Trophoblast cell (in vitro differentiated cells and primary cell): Measurements from ENCODE around the gene ZC3H14.

Experiments used
- DNase-seq, 2 donors: peaks; one replicate each; pipeline ENCODE4 v3.0.0-alpha.2; 2016
- H2AFZ ChIP-seq: 2 replicates; pipeline ENCODE4 v1.6.1; 2013; ENCODE audit warnings: low read length, moderate library complexity, mild to moderate bottlenecking; ENCODE audit not compliant: insufficient read depth, poor library complexity
- H2AK5ac ChIP-seq: 2 replicates; pipeline ENCODE4 v1.6.1; 2013; ENCODE audit warnings: mild to moderate bottlenecking, low read length
- H2BK120ac ChIP-seq: 2 replicates; pipeline ENCODE4 v1.6.1; 2013; ENCODE audit warnings: low read length, mild to moderate bottlenecking, moderate library complexity; ENCODE audit not compliant: insufficient read depth, poor library complexity
- H2BK12ac ChIP-seq: 2 replicates; pipeline ENCODE4 v1.6.1; 2013; ENCODE audit warnings: mild to moderate bottlenecking, low read length, moderate library complexity
- H2BK5ac ChIP-seq: 2 replicates; pipeline ENCODE4 v1.6.1; 2013; ENCODE audit warnings: low read length, low read depth, moderate library complexity, mild to moderate bottlenecking; ENCODE audit not compliant: poor library complexity
- H3K14ac ChIP-seq: 2 replicates; pipeline ENCODE4 v1.6.1; 2013; ENCODE audit warnings: mild to moderate bottlenecking, low read length
- H3K18ac ChIP-seq: 2 replicates; pipeline ENCODE4 v1.6.1; 2013; ENCODE audit warnings: mild to moderate bottlenecking, low read length
- H3K23ac ChIP-seq: 2 replicates; pipeline ENCODE4 v1.6.1; 2013; ENCODE audit warnings: low read length
- H3K27ac ChIP-seq: 2 replicates; pipeline ENCODE4 v1.5.1; 2013; ENCODE audit warnings: low read depth, mild to moderate bottlenecking, inconsistent platforms, low read length, moderate library complexity
- H3K27me3 ChIP-seq: 2 replicates; pipeline ENCODE4 v1.6.1; 2013; ENCODE audit warnings: inconsistent platforms, mild to moderate bottlenecking, low read length, moderate library complexity; ENCODE audit not compliant: insufficient read depth
- H3K36me3 ChIP-seq, 2 experiments: 1 replicate in 1 of 2; 2 replicates in 1 of 2; pipeline ENCODE4 v1.6.1; 2013; ENCODE audit warnings: low read length in 2 of 2, mild to moderate bottlenecking in 2 of 2, moderate library complexity in 1 of 2; ENCODE audit not compliant: insufficient read depth in 2 of 2, control insufficient read depth in 1 of 2
- H3K4ac ChIP-seq: 2 replicates; pipeline ENCODE4 v1.6.1; 2013; ENCODE audit warnings: low read depth, mild to moderate bottlenecking, low read length, moderate library complexity
- H3K4me1 ChIP-seq, 2 experiments: 1 replicate in 1 of 2; 2 replicates in 1 of 2; pipeline ENCODE4 v1.6.1; 2013; ENCODE audit warnings: low read length in 2 of 2, mild to moderate bottlenecking in 2 of 2, moderate library complexity in 1 of 2; ENCODE audit not compliant: insufficient read depth in 2 of 2, control insufficient read depth in 1 of 2
- H3K4me2 ChIP-seq: 2 replicates; pipeline ENCODE4 v1.6.1; 2013; ENCODE audit warnings: inconsistent platforms, mild to moderate bottlenecking, low read length, moderate library complexity
- H3K4me3 ChIP-seq: 2 replicates; pipeline ENCODE4 v1.5.1; 2013; ENCODE audit warnings: mild to moderate bottlenecking, low read depth, low read length, inconsistent platforms
- H3K79me1 ChIP-seq: one replicate; pipeline ENCODE4 v1.6.1; 2013; ENCODE audit warnings: low read length
- H3K79me2 ChIP-seq: 2 replicates; pipeline ENCODE4 v1.6.1; 2013; ENCODE audit warnings: low read length, mild to moderate bottlenecking; ENCODE audit not compliant: control insufficient read depth, insufficient read depth, poor library complexity
- H3K9ac ChIP-seq: 2 replicates; pipeline ENCODE4 v1.6.1; 2013; ENCODE audit warnings: mild to moderate bottlenecking, low read length
- H3K9me3 ChIP-seq: 2 replicates; pipeline ENCODE4 v1.6.1; 2013; ENCODE audit warnings: low read depth, mild to moderate bottlenecking, control low read depth, inconsistent platforms, low read length; ENCODE audit not compliant: insufficient read depth
- H4K12ac ChIP-seq: 2 replicates; pipeline ENCODE4 v1.6.1; 2013; ENCODE audit warnings: low read depth, mild to moderate bottlenecking, low read length, moderate library complexity
- H4K8ac ChIP-seq: 2 replicates; pipeline ENCODE4 v1.6.1; 2013; ENCODE audit warnings: low read depth, mild to moderate bottlenecking, low read length, moderate library complexity
- H4K91ac ChIP-seq: one replicate; pipeline ENCODE4 v1.6.1; 2013; ENCODE audit warnings: low read depth, mild to moderate bottlenecking, low read length, moderate library complexity
- WGBS: extraction: QIAGEN DNeasy Blood & Tissue Kit; methylation state at CpG from one replicate; pipeline ENCODE4 v1.1.7; 2013; ENCODE audit warnings: missing lambda C conversion rate; ENCODE audit not compliant: insufficient read length, insufficient coverage; ENCODE audit errors: extremely low coverage; 5-methylcytosine and 5-hydroxymethylcytosine counted together

The ZC3H14 gene

GRCh38 chr14:88542857-88543795 is 19.7 kb upstream of the ZC3H14 start:
- no peaks in the 10 kb centered on the region for H3K27me3 ChIP-seq

GRCh38 chr14:88545256-88545655 is 17.6 kb upstream of the ZC3H14 start:
- peak; percentile 87 to 94 for DNase-seq

More at GRCh38 chr14:88542857-88543795, 19.7 kb upstream of the ZC3H14 start:
- Histone ChIP-seq H3K79me2 (no peaks in the 10 kb centered on the region), H3K36me3 (peaks cover 23 to 28% of the 10 kb centered on the region in 2 experiments), H3K14ac (no peak overlapping the region), H2BK12ac (no peak overlapping the region), H4K91ac (no peak overlapping the region), H4K8ac (no peak overlapping the region), H3K27ac (peak overlapping the region; percentile 19), H2BK5ac (no peak overlapping the region), H3K4me1 (peaks cover 0 to 1% of the 10 kb centered on the region in 2 experiments), H3K79me1 (no peaks in the 10 kb centered on the region), H3K23ac (no peak overlapping the region), H3K4me3 (no peak overlapping the region), H2AK5ac (no peak overlapping the region), H3K9ac (no peak overlapping the region), H4K12ac (no peak overlapping the region), H3K4ac (no peak overlapping the region), H2BK120ac (no peak overlapping the region), H3K4me2 (no peak overlapping the region), H2AFZ (no peak overlapping the region), H3K18ac (no peak overlapping the region), H3K9me3 (no peaks in the 10 kb centered on the region)
- WGBS, result no CpG with 5 or more reads among the region's 6 CpGs
- peak in 1 of 2 donors; percentile 67 for DNase-seq

GRCh38 chr14:88546621-88547385 is 16.0 kb upstream of the ZC3H14 start:
- no peak overlapping the region for H4K91ac ChIP-seq
- peaks cover 2 to 5% of the 10 kb centered on the region in 2 experiments for H3K4me1 ChIP-seq
- H3K36me3 ChIP-seq, result peaks cover 35 to 36% of the 10 kb centered on the region in 2 experiments
- H3K14ac ChIP-seq, result no peak overlapping the region
- peaks cover 2% of the 10 kb centered on the region for H3K79me2 ChIP-seq
- no peak overlapping the region for H3K23ac ChIP-seq
- no peak for DNase-seq
- H4K12ac ChIP-seq, result no peak overlapping the region
- no peaks in the 10 kb centered on the region for H3K79me1 ChIP-seq
- no peak overlapping the region for H3K4ac ChIP-seq
- H2AFZ ChIP-seq, result no peak overlapping the region
- no peak overlapping the region for H3K27ac ChIP-seq
- H3K4me2 ChIP-seq, result no peak overlapping the region
- H3K4me3 ChIP-seq, result no peak overlapping the region
- no peak overlapping the region for H2BK12ac ChIP-seq
- H2AK5ac ChIP-seq, result no peak overlapping the region
- H3K9ac ChIP-seq, result no peak overlapping the region
- H2BK5ac ChIP-seq, result no peak overlapping the region
- no peaks in the 10 kb centered on the region for H3K27me3 ChIP-seq
- H3K18ac ChIP-seq, result no peak overlapping the region
- no peak overlapping the region for H2BK120ac ChIP-seq
- no peak overlapping the region for H4K8ac ChIP-seq
- WGBS, result no CpG with 5 or more reads among the region's 4 CpGs
- H3K9me3 ChIP-seq, result no peaks in the 10 kb centered on the region

More at GRCh38 chr14:88545256-88545655, 17.6 kb upstream of the ZC3H14 start:
- H3K36me3 ChIP-seq, result peaks cover 33 to 36% of the 10 kb centered on the region in 2 experiments
- H3K9me3 ChIP-seq, result no peaks in the 10 kb centered on the region
- H3K23ac ChIP-seq, result no peak overlapping the region
- no peak overlapping the region for H4K12ac ChIP-seq
- no peak overlapping the region for H4K8ac ChIP-seq
- H3K18ac ChIP-seq, result no peak overlapping the region
- no peak overlapping the region for H2AFZ ChIP-seq
- H2BK5ac ChIP-seq, result no peak overlapping the region
- no peaks in the 10 kb centered on the region for H3K79me1 ChIP-seq
- H4K91ac ChIP-seq, result no peak overlapping the region
- WGBS, result no CpG with 5 or more reads among the region's 3 CpGs
- H2BK120ac ChIP-seq, result no peak overlapping the region
- no peak overlapping the region for H2AK5ac ChIP-seq
- no peak overlapping the region for H3K4ac ChIP-seq
- H2BK12ac ChIP-seq, result no peak overlapping the region
- H3K14ac ChIP-seq, result no peak overlapping the region
- H3K4me2 ChIP-seq, result no peak overlapping the region
- H3K27me3 ChIP-seq, result no peaks in the 10 kb centered on the region
- H3K9ac ChIP-seq, result no peak overlapping the region
- H3K79me2 ChIP-seq, result no peaks in the 10 kb centered on the region
- H3K4me3 ChIP-seq, result no peak overlapping the region
- peaks cover 0 to 1% of the 10 kb centered on the region in 2 experiments for H3K4me1 ChIP-seq
- H3K27ac ChIP-seq, result no peak overlapping the region

- Histone ChIP-seq H3K4me2 (no peak overlapping the region), H3K27me3 (no peaks in the 10 kb centered on the region), H3K79me1 (no peaks in the 10 kb centered on the region), H2BK120ac (no peak overlapping the region), H2AFZ (no peak overlapping the region), H3K23ac (no peak overlapping the region), H3K4ac (no peak overlapping the region), H4K12ac (no peak overlapping the region), H3K14ac (no peak overlapping the region), H3K4me3 (no peak overlapping the region), H3K36me3 (peaks cover 35 to 39% of the 10 kb centered on the region in 2 experiments), H4K91ac (no peak overlapping the region), H3K27ac (no peak overlapping the region), H3K18ac (no peak overlapping the region), H3K9me3 (no peaks in the 10 kb centered on the region), H2BK5ac (no peak overlapping the region), H3K9ac (no peak overlapping the region), H2AK5ac (no peak overlapping the region), H2BK12ac (no peak overlapping the region), H4K8ac (no peak overlapping the region), H3K4me1 (peaks cover 6 to 7% of the 10 kb centered on the region in 2 experiments), H3K79me2 (peaks cover 2% of the 10 kb centered on the region)
- WGBS, result no CpG with 5 or more reads among the region's 3 CpGs
- DNase-seq, result no peak
Observed at GRCh38 chr14:88547386-88547780, 15.5 kb upstream of the ZC3H14 start.
